Measurements from ENCODE around the gene SLC45A2.

The SLC45A2 gene

DNA sequence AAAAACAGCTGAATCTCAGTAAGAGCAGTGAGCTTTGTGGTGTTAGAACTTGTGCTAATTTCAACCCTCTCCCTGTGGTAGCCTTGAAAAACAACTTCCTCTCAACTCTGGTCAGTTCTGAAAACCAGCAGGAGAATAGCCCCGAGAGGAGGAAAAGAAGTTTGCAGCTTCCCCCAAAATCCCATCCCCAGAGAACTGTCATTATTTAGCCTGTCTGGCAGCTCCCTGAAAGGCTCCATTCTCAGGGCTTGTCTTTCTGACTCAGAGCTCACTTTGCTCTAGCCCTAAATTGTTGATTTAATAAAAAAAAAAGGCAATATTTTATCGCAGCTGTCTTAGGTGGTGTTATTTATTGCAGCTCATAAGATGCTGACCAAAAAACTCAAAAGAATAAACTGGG lies 11.4 kb upstream of the SLC45A2 start:
- Histone ChIP-seq H3K9me3 (ENCODE audit: insufficient read depth, low read length) (no peaks in the 10 kb centered on the region), H2AFZ (ENCODE audit: low read depth, low read length, severe bottlenecking) (no peak overlapping the region), H4K20me1 (ENCODE audit: low read depth, low read length) (no peaks in the 10 kb centered on the region), H3K4me2 (ENCODE audit: low read depth, low read length, poor library complexity, severe bottlenecking) (no peak overlapping the region), H3K9me2 (replicated peaks; ENCODE audit: insufficient read depth, low read length) (no peaks in the 10 kb centered on the region), H3K27ac (ENCODE audit: low read depth, low read length) (no peak overlapping the region), H3K9ac (ENCODE audit: low read length) (no peak overlapping the region), H3K4me3 (ENCODE audit: insufficient read depth, low read length, poor library complexity, severe bottlenecking) (no peak overlapping the region), H3K27me3 (ENCODE audit: low read length) (no peaks in the 10 kb centered on the region), H3K36me3 (ENCODE audit: low read length) (no peaks in the 10 kb centered on the region), H3F3A (ENCODE audit: insufficient read depth) (no peaks in the 10 kb centered on the region), H3K79me2 (ENCODE audit: insufficient read depth, low read length) (no peaks in the 10 kb centered on the region)
- TF ChIP-seq, protein P1, sequence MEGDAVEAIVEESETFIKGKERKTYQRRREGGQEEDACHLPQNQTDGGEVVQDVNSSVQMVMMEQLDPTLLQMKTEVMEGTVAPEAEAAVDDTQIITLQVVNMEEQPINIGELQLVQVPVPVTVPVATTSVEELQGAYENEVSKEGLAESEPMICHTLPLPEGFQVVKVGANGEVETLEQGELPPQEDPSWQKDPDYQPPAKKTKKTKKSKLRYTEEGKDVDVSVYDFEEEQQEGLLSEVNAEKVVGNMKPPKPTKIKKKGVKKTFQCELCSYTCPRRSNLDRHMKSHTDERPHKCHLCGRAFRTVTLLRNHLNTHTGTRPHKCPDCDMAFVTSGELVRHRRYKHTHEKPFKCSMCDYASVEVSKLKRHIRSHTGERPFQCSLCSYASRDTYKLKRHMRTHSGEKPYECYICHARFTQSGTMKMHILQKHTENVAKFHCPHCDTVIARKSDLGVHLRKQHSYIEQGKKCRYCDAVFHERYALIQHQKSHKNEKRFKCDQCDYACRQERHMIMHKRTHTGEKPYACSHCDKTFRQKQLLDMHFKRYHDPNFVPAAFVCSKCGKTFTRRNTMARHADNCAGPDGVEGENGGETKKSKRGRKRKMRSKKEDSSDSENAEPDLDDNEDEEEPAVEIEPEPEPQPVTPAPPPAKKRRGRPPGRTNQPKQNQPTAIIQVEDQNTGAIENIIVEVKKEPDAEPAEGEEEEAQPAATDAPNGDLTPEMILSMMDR (IDR thresholded peaks at IDR 0.05; ENCODE audit: insufficient read depth, low read length, poor library complexity, severe bottlenecking): no peak
- TF ChIP-seq EZH2phosphoT487 (conservative IDR thresholded peaks at IDR 0.05; ENCODE audit: low read length): no peak

DNA sequence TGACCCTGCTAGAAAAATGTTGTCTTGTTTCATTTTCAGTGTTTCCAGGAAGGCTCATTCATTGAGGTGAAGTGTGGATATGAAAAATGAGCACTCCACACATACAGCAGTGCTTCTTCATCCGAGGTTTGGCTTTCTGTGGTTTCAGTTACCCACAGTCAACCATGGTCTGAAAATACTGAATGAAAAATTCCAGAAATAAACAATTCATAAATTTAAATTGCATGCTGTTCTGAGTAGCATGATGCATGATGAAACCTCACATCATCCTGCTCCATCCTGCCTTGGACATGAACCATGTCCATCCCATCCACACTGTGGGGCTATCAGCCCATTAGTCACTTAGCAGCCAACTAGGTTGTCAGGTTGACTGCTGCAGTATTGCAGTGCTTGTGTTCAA lies 10.4 kb upstream of the SLC45A2 start:
- Histone ChIP-seq H3K27ac (ENCODE audit: low read depth, low read length) (no peak overlapping the region), H3K4me2 (ENCODE audit: low read depth, low read length, poor library complexity, severe bottlenecking) (no peak overlapping the region), H3K9ac (ENCODE audit: low read length) (no peak overlapping the region), H3K4me3 (ENCODE audit: insufficient read depth, low read length, poor library complexity, severe bottlenecking) (no peak overlapping the region), H3K36me3 (ENCODE audit: low read length) (no peaks in the 10 kb centered on the region), H3K79me2 (ENCODE audit: insufficient read depth, low read length) (no peaks in the 10 kb centered on the region), H3K27me3 (ENCODE audit: low read length) (no peaks in the 10 kb centered on the region), H4K20me1 (ENCODE audit: low read depth, low read length) (no peaks in the 10 kb centered on the region), H3F3A (ENCODE audit: insufficient read depth) (no peaks in the 10 kb centered on the region), H3K9me3 (ENCODE audit: insufficient read depth, low read length) (no peaks in the 10 kb centered on the region), H3K9me2 (replicated peaks; ENCODE audit: insufficient read depth, low read length) (no peaks in the 10 kb centered on the region), H2AFZ (ENCODE audit: low read depth, low read length, severe bottlenecking) (no peak overlapping the region)
- TF ChIP-seq, protein P1 (IDR thresholded peaks at IDR 0.05; ENCODE audit: insufficient read depth, low read length, poor library complexity, severe bottlenecking): no peak
- no peak for TF ChIP-seq EZH2phosphoT487 (conservative IDR thresholded peaks at IDR 0.05; ENCODE audit: low read length)

DNA sequence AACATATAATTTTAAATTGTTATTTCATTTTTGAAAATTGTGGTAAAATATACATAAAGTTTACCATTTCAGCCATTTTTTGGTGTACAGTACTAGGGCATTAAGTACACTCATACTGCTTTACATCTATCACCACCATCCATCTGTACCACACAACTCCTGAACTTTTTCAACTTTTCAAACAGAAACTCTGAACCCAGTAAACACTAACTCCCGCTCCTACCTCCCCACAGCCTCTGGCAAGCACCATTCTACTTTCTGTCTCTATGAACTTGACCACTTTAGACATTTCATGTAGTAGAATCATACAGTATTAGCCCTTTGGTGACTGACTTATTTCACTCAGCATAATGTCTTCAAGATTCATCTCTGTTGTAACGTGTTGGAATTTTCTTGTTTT lies 8.4 kb upstream of the SLC45A2 start:
- no peaks in the 10 kb centered on the region for H3K36me3 ChIP-seq (ENCODE audit: low read length)
- H3K27me3 ChIP-seq (ENCODE audit: low read length): no peaks in the 10 kb centered on the region
- TF ChIP-seq, protein P1 (IDR thresholded peaks at IDR 0.05; ENCODE audit: insufficient read depth, low read length, poor library complexity, severe bottlenecking): no peak
- no peak for TF ChIP-seq EZH2phosphoT487 (conservative IDR thresholded peaks at IDR 0.05; ENCODE audit: low read length)
- no peak overlapping the region for H3K9ac ChIP-seq (ENCODE audit: low read length)
- no peaks in the 10 kb centered on the region for H4K20me1 ChIP-seq (ENCODE audit: low read depth, low read length)
- H3K9me2 ChIP-seq (replicated peaks; ENCODE audit: insufficient read depth, low read length): no peaks in the 10 kb centered on the region
- no peak overlapping the region for H3K4me2 ChIP-seq (ENCODE audit: low read depth, low read length, poor library complexity, severe bottlenecking)
- H3K9me3 ChIP-seq (ENCODE audit: insufficient read depth, low read length): no peaks in the 10 kb centered on the region
- H3K27ac ChIP-seq (ENCODE audit: low read depth, low read length): no peak overlapping the region
- no peak overlapping the region for H2AFZ ChIP-seq (ENCODE audit: low read depth, low read length, severe bottlenecking)
- H3F3A ChIP-seq (ENCODE audit: insufficient read depth): no peaks in the 10 kb centered on the region
- no peaks in the 10 kb centered on the region for H3K79me2 ChIP-seq (ENCODE audit: insufficient read depth, low read length)
- no peak overlapping the region for H3K4me3 ChIP-seq (ENCODE audit: insufficient read depth, low read length, poor library complexity, severe bottlenecking)
